Activated T-cell treated with anti-CD3 and anti-CD28 coated beads, Interleukin-2, amount 50 U/mL, for 72 hours (primary cell): Measurements from ENCODE around the gene LAMA1. TPM values are rescaled to one million over a fixed set of nuclear protein-coding genes. Genes with fewer than 3 reads are reported as not detected.

Experiments
- ATAC-seq, 2 donors: fragments of 150-1000 bp; cut with Tn5 transposase; replicated peaks in 1 of 2; 2 replicates each; pipeline ENCODE4 v1.10.0; 2021; ENCODE audit warnings: moderate library complexity in 2 of 2, mild to moderate bottlenecking in 1 of 2
- DNase-seq, 2 donors: peaks; one replicate each; pipeline ENCODE4 v3.0.0; 2021 to 2022; ENCODE audit warnings: mixed read lengths in 1 of 2
- H3K27ac Mint-ChIP-seq: one replicate; pipeline ENCODE4 v1.8.0; 2022; ENCODE audit warnings: mild to moderate bottlenecking, moderate library complexity, mixed read lengths
- H3K27me3 Mint-ChIP-seq: one replicate; pipeline ENCODE4 v1.8.0; 2022; ENCODE audit warnings: low read depth, mixed read lengths
- H3K36me3 Mint-ChIP-seq, 2 donors: one replicate each; pipeline ENCODE4 v1.8.0; 2022; ENCODE audit warnings: mixed read lengths in 2 of 2, mild to moderate bottlenecking in 1 of 2; ENCODE audit not compliant: insufficient read depth in 2 of 2
- H3K4me1 Mint-ChIP-seq: one replicate; pipeline ENCODE4 v1.8.0; 2022; ENCODE audit warnings: low read depth, mixed read lengths
- H3K4me3 Mint-ChIP-seq, 2 donors: one replicate each; pipeline ENCODE4 v1.8.0; 2022; ENCODE audit warnings: mild to moderate bottlenecking in 2 of 2, mixed read lengths in 2 of 2, moderate library complexity in 2 of 2
- H3K9me3 Mint-ChIP-seq, 2 donors: one replicate each; pipeline ENCODE4 v1.8.0; 2022; ENCODE audit warnings: mixed read lengths in 2 of 2
- total RNA-seq, 2 donors: library from RNA; stranded (reverse); gene quantifications; one replicate each; pipeline ENCODE4 v1.2.3, GENCODE V29; 2022

The LAMA1 gene
- total RNA-seq, 2 donors from 2014 or later = not detected

DNA sequence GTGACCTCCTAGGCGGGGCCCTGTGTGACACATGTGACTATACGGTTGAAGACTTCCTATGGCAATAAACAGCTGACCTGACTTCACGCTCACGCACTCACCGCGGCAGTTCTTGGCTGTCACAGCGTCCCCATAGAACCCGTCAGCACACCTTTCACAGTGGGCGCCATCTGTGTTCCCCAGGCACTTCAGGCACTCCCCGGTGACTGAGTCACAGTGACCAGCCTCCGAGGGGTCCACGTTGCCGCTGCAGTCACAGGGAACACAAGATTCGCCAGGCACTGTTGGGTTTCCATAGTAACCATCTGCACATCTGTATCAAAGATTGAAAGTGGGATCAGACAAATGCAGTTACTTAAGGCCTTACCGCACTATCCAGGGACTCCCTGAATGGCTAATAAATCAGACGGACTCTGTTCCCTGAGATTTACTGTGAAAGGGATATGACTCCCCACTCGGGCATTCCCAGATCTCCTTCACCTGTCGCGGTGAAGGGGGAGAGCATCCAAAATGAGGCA, 94.5 kb downstream of the LAMA1 start:
- H3K4me1 Mint-ChIP-seq = no peaks in the 10 kb centered on the region

GRCh38 chr18:7021994-7022840, 95.4 kb downstream of the LAMA1 start:
- Mint-ChIP-seq H3K36me3 (no peaks in the 10 kb centered on the region), H3K27me3 (no peaks in the 10 kb centered on the region), H3K4me3 (no peak overlapping the region), H3K4me1 (no peaks in the 10 kb centered on the region), H3K9me3 (no peaks in the 10 kb centered on the region), H3K27ac (no peak overlapping the region)
- no peak for DNase-seq
- ATAC-seq = no peak

More for the DNA sequence above, 94.5 kb downstream of the LAMA1 start:
- Mint-ChIP-seq H3K36me3 (no peaks in the 10 kb centered on the region), H3K9me3 (no peaks in the 10 kb centered on the region), H3K4me3 (no peak overlapping the region), H3K27me3 (no peaks in the 10 kb centered on the region), H3K27ac (no peak overlapping the region)
- DNase-seq (no peak), ATAC-seq (no peak)

DNA sequence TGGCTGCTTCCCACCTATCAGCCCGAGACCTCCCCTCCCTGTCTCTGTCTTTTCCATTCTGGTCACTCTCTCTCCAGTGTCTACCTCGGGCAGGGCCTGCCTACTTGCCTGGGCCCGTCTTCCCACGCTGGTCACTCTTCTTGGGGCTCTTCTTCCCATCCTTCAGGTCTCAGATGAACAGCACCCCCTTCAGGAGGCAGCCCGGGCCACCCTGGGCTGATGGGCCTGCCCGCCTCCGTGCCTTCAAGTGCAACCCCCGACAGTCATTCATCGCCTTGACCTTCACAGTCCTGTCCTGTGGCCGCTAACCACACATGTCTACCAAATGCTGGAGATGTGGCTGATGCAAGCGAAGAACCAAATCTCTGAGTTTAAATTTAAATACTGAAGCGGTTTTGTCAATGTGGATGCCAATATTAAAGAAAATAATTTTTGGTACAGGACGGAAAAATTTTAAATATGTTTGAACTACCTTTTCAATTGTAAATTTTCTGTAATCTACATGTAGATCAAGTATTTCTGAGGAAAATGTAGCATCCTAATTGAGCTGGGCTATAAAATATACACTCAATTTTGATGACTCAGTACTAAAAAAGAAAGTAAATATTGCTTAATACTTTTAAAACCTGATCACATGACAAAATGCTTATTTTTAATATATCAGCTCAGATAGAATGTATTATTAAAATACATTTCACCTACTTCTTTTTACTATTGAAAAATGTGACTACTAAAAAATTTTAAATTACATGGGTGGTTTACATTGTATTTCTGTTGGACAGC, 96.4 kb downstream of the LAMA1 start:
- H3K9me3 Mint-ChIP-seq = peaks cover 0 to 4% of the 10 kb centered on the region in 2 donors
- no peak overlapping the region for H3K4me3 Mint-ChIP-seq
- no peak overlapping the region for H3K27ac Mint-ChIP-seq
- ATAC-seq (no peak), DNase-seq (no peak)
- H3K4me1 Mint-ChIP-seq = no peaks in the 10 kb centered on the region
- H3K27me3 Mint-ChIP-seq = no peaks in the 10 kb centered on the region
- H3K36me3 Mint-ChIP-seq = no peaks in the 10 kb centered on the region

GRCh38 chr18:7017013-7017412, 100.6 kb downstream of the LAMA1 start:
- H3K36me3 Mint-ChIP-seq = no peaks in the 10 kb centered on the region
- no peak overlapping the region for H3K27ac Mint-ChIP-seq
- DNase-seq (no peak), ATAC-seq (no peak)
- no peaks in the 10 kb centered on the region for H3K4me1 Mint-ChIP-seq
- H3K27me3 Mint-ChIP-seq = no peaks in the 10 kb centered on the region
- H3K4me3 Mint-ChIP-seq = no peak overlapping the region
- H3K9me3 Mint-ChIP-seq = peaks cover 0 to 4% of the 10 kb centered on the region in 2 donors

GRCh38 chr18:7011142-7011541, 106.5 kb downstream of the LAMA1 start:
- no peak overlapping the region for H3K27ac Mint-ChIP-seq
- no peaks in the 10 kb centered on the region for H3K9me3 Mint-ChIP-seq
- H3K36me3 Mint-ChIP-seq = no peaks in the 10 kb centered on the region
- no peak for DNase-seq
- H3K4me1 Mint-ChIP-seq = no peaks in the 10 kb centered on the region
- ATAC-seq = no peak
- H3K4me3 Mint-ChIP-seq = no peak overlapping the region
- H3K27me3 Mint-ChIP-seq = no peaks in the 10 kb centered on the region

DNA sequence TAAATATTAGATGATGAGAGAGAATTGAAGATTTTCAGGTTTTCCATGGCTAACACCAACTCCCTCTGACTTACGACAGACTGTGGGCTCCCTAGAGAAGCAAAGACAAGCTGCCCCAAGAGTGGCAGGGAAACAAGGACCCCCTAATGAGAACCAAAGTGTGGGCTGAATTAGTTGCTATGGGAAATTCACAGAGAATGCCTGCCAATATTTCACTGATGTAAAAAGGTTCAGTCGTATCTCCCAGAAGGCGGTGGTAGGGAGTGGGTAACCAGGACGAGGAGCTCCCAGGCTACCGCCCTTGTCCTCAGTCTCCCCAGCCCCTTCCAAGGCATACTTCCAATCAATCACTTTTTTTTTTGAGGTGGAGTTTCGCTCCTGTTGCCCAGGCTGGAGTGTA, 113.6 kb downstream of the LAMA1 start:
- Mint-ChIP-seq H3K27me3 (no peaks in the 10 kb centered on the region), H3K9me3 (peaks cover 0 to 1% of the 10 kb centered on the region in 2 donors), H3K36me3 (no peaks in the 10 kb centered on the region), H3K4me3 (no peak overlapping the region), H3K27ac (no peak overlapping the region), H3K4me1 (no peaks in the 10 kb centered on the region)
- no peak for DNase-seq
- no peak for ATAC-seq

GRCh38 chr18:7002107-7002506, 115.5 kb downstream of the LAMA1 start:
- Mint-ChIP-seq H3K36me3 (no peaks in the 10 kb centered on the region), H3K27me3 (no peaks in the 10 kb centered on the region)

DNA sequence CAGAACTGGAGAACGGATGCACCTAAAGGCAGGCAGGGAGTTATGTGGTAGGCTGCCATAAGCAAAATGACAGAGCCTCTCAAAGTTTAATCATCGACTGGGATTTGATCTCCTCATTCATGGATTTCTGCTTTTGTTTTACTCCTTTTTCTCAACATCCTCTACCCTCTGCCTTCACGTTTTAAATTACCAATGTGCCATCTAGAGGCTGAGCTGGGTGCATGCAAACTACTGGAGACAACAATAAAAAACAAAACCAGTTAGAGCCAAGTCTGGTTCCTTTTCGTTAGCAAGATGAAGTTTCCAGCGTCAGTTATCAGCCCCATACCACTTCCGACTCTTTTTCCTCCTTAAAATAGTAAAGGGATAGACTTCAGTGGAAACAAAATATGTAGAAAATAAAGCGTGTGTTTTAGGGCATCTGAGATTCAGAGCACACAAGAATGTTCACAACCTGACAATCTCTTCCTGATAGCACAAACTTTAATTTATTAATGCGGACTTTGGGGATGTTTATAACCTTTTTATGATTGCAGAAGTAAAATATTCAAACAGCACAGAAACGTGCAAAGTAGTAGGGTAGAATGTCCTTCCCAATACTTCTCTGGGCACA, 117.0 kb downstream of the LAMA1 start:
- no peaks in the 10 kb centered on the region for H3K27me3 Mint-ChIP-seq
- H3K27ac Mint-ChIP-seq = no peak overlapping the region
- H3K36me3 Mint-ChIP-seq = no peaks in the 10 kb centered on the region
- no peak overlapping the region for H3K4me3 Mint-ChIP-seq
- ATAC-seq (no peak), DNase-seq (no peak)
- H3K9me3 Mint-ChIP-seq = peaks cover 0 to 3% of the 10 kb centered on the region in 2 donors
- H3K4me1 Mint-ChIP-seq = no peaks in the 10 kb centered on the region

More at GRCh38 chr18:7002107-7002506, 115.5 kb downstream of the LAMA1 start:
- ATAC-seq (no peak), DNase-seq (no peak)
- peaks cover 0 to 3% of the 10 kb centered on the region in 2 donors for H3K9me3 Mint-ChIP-seq
- H3K4me3 Mint-ChIP-seq = no peak overlapping the region
- H3K27ac Mint-ChIP-seq = no peak overlapping the region
- H3K4me1 Mint-ChIP-seq = no peaks in the 10 kb centered on the region

GRCh38 chr18:6997808-6998207, 119.8 kb downstream of the LAMA1 start:
- H3K36me3 Mint-ChIP-seq = no peaks in the 10 kb centered on the region
- no peak overlapping the region for H3K27ac Mint-ChIP-seq
- DNase-seq (no peak), ATAC-seq (no peak)
- H3K4me3 Mint-ChIP-seq = no peak overlapping the region
- H3K9me3 Mint-ChIP-seq = peaks cover 0 to 2% of the 10 kb centered on the region in 2 donors
- no peaks in the 10 kb centered on the region for H3K27me3 Mint-ChIP-seq
- peaks cover 4% of the 10 kb centered on the region for H3K4me1 Mint-ChIP-seq

DNA sequence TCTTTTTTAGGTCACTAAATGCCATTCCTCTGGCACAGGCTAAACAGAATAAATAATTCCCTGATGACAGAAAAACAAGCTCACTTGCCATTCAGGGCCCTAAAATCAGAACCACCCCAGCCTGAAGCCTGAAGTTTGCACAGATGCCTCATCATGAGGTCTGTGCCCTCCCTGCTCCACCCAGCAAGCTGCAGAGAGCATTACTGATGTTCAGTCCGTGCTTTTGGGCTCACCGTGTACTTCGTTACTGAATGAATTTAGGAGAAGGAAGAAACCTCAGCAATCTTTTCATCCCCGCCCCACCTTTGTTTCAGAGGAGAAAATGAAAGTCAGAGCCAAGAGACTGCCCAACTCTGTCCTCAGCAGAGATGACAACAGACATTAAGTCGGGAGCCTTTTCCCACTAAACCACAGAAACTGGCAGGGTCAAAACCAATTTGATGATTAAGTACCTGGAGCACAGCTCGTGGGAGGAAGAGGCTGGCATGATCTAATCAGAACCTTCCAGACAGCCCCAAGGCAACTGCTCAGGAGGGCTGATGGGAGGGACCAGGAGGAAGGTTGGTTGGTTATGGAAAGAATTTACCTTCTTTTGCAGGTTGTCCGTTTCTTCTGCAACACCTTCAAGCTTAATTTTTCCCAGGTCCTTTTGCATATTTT, 122.7 kb downstream of the LAMA1 start:
- no peaks in the 10 kb centered on the region for H3K27me3 Mint-ChIP-seq
- H3K36me3 Mint-ChIP-seq = no peaks in the 10 kb centered on the region
- H3K4me1 Mint-ChIP-seq = peaks cover 4% of the 10 kb centered on the region
- no peak for ATAC-seq
- H3K4me3 Mint-ChIP-seq = no peak overlapping the region
- no peak overlapping the region for H3K27ac Mint-ChIP-seq
- H3K9me3 Mint-ChIP-seq = peaks cover 0 to 2% of the 10 kb centered on the region in 2 donors
- no peak for DNase-seq

DNA sequence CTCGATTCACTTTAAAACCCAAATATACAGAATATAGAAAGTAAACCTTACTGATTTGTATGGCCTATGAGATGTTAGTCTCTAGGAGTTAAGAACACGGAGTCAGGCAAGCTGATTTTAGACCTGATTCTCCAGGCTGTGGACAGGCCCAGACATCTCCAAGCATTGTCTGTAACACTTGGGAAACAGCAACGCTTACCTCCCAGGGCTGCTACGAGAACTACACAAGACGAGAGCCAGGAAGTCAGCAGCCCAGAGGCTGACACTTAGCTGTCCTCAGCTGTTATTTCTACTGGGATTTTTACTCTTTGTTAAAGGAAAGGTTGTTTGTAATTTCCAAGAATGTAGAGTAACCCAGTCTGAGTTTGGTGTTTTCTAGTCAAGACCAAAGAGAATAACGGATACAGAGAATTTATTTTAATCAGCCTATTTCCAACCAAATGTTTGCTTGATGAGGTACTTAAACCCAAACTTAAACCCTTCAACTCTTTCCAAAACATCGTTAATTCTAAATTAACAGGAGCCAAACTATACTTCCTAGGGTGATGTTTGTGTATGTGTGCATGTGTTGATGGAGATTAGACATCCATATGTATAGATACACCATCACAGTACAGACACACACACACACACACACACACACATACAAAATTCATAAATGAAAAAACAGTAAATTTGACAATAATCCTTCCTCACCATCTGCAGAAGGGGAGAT, 123.4 kb downstream of the LAMA1 start:
- DNase-seq = no peak
- H3K4me3 Mint-ChIP-seq = no peak overlapping the region
- no peaks in the 10 kb centered on the region for H3K27me3 Mint-ChIP-seq
- H3K9me3 Mint-ChIP-seq = peaks cover 0 to 2% of the 10 kb centered on the region in 2 donors
- H3K4me1 Mint-ChIP-seq = peaks cover 4% of the 10 kb centered on the region
- no peaks in the 10 kb centered on the region for H3K36me3 Mint-ChIP-seq
- H3K27ac Mint-ChIP-seq = no peak overlapping the region
- ATAC-seq = no peak

- no peak for ATAC-seq
- no peaks in the 10 kb centered on the region for H3K36me3 Mint-ChIP-seq
- peaks cover 4% of the 10 kb centered on the region for H3K4me1 Mint-ChIP-seq
- no peak overlapping the region for H3K27ac Mint-ChIP-seq
- no peak for DNase-seq
- H3K4me3 Mint-ChIP-seq = no peak overlapping the region
- H3K27me3 Mint-ChIP-seq = no peaks in the 10 kb centered on the region
- H3K9me3 Mint-ChIP-seq = peaks cover 0 to 2% of the 10 kb centered on the region in 2 donors
These were observed 124.8 kb downstream of the LAMA1 start for GRCh38 chr18:6992761-6993160.
